ENCODE results near the gene APOL5. TPM values are rescaled to one million over a fixed set of nuclear protein-coding genes. Genes with fewer than 3 reads are reported as not detected.

The APOL5 gene
- total and polyA plus RNA-seq, 4 donors, result 0.43 TPM; not detected in 3

GRCh38 chr22:35719212-35719875 lies 1.7 kb downstream of the APOL5 start:
- no peak for DNase-seq (ENCODE audit: low spot score)
- Histone ChIP-seq H3K27me3 (ENCODE audit: control insufficient read depth in 4 of 4, insufficient read depth in 4 of 4, low read length in 3 of 4) (no peaks in the 10 kb centered on the region), H3K27ac (ENCODE audit: low read depth in 1 of 2, low read length in 2 of 2) (no peak overlapping the region), H3K4me3 (ENCODE audit: low read depth in 1 of 3, low read length in 3 of 3) (no peak overlapping the region), H3K36me3 (ENCODE audit: control insufficient read depth in 4 of 4, insufficient read depth in 3 of 4, low read depth in 1 of 4, low read length in 3 of 4) (no peaks in the 10 kb centered on the region), H3K4me1 (ENCODE audit: control insufficient read depth in 4 of 4, insufficient read depth in 4 of 4, low read length in 3 of 4) (no peaks in the 10 kb centered on the region), H3K9me3 (ENCODE audit: control insufficient read depth in 4 of 4, low read length in 3 of 4) (no peaks in the 10 kb centered on the region), H3K9ac (ENCODE audit: low read depth in 1 of 2, low read length in 2 of 2) (no peak overlapping the region)
- WGBS, result 85% methylated on average over 15 of the region's 15 CpGs
- TF ChIP-seq ZBTB33 (IDR thresholded peaks at IDR 0.05) (no peak), FOXA2 (IDR thresholded peaks at IDR 0.05) (no peak), JUND (IDR thresholded peaks at IDR 0.05) (no peak), ATF3 (IDR thresholded peaks at IDR 0.05) (no peak), YY1 (IDR thresholded peaks at IDR 0.05) (no peak), SP1 (IDR thresholded peaks at IDR 0.05) (no peak), MAX (IDR thresholded peaks at IDR 0.05) (no peak), EGR1 (IDR thresholded peaks at IDR 0.05; ENCODE audit: low read depth in 2 of 2) (no peak), NR2F2 (IDR thresholded peaks at IDR 0.05) (no peak), TAF1 (conservative IDR thresholded peaks at IDR 0.05) (no peak), FOXA1 (IDR thresholded peaks at IDR 0.05) (no peak), CTCF (IDR thresholded peaks at IDR 0.05; ENCODE audit: low read depth, low read length, missing input control) (no peak), RXRA (IDR thresholded peaks at IDR 0.05) (no peak), HNF4A (conservative IDR thresholded peaks at IDR 0.05) (no peak), HNF4G (IDR thresholded peaks at IDR 0.05) (no peak), RAD21 (IDR thresholded peaks at IDR 0.05) (no peak), REST (IDR thresholded peaks at IDR 0.05) (no peak), GABPA (IDR thresholded peaks at IDR 0.05 in 1 of 2, conservative IDR thresholded peaks at IDR 0.05 in 1 of 2) (no peak)
